ENCODE results near the gene FNIP2.
A peak's percentile ranks its signal among the peaks of the same experiment; 100 is the strongest.
"Not testable (repeated sequence)": the region's sequence is repeated elsewhere in the genome, so short reads cannot be mapped to it uniquely, and the experiment has no call there.

The FNIP2 gene

GRCh38 chr4:158870626-158871334 is 102.0 kb downstream of the FNIP2 start:
- no peak for DNase-seq (ENCODE audit: low spot score)

GRCh38 chr4:158871335-158871724 is 102.5 kb downstream of the FNIP2 start:
- no peak for DNase-seq (ENCODE audit: low spot score)

- no peak for DNase-seq (ENCODE audit: low spot score)
Observed at GRCh38 chr4:158873795-158874401, 105.1 kb downstream of the FNIP2 start.

- no peak for DNase-seq (ENCODE audit: low spot score)
Observed at GRCh38 chr4:158875026-158875425, 106.2 kb downstream of the FNIP2 start.

- no peak for DNase-seq (ENCODE audit: low spot score)
Observed at GRCh38 chr4:158875455-158875854, 106.6 kb downstream of the FNIP2 start.

- DNase-seq (ENCODE audit: low spot score), result no peak
Observed at GRCh38 chr4:158877069-158877468, 108.2 kb downstream of the FNIP2 start.

- DNase-seq (ENCODE audit: low spot score), result not testable (repeated sequence)
Observed at GRCh38 chr4:158882142-158882541, 113.3 kb downstream of the FNIP2 start.

- DNase-seq (ENCODE audit: low spot score), result no peak
Observed at GRCh38 chr4:158884280-158884679, 115.5 kb downstream of the FNIP2 start.

GRCh38 chr4:158885564-158885963 is 116.7 kb downstream of the FNIP2 start:
- no peak for DNase-seq (ENCODE audit: low spot score)

- no peak for DNase-seq (ENCODE audit: low spot score)
Observed at GRCh38 chr4:158890294-158890693, 121.5 kb downstream of the FNIP2 start.

GRCh38 chr4:158891256-158891655 is 122.4 kb downstream of the FNIP2 start:
- DNase-seq (ENCODE audit: low spot score), result no peak

- no peak for DNase-seq (ENCODE audit: low spot score)
Observed at GRCh38 chr4:158894826-158895225, 126.0 kb downstream of the FNIP2 start.

- peak; percentile 36 for DNase-seq (ENCODE audit: low spot score)
Observed at GRCh38 chr4:158895797-158896576, 127.2 kb downstream of the FNIP2 start.

- peak; percentile 59 for DNase-seq (ENCODE audit: low spot score)
Observed at GRCh38 chr4:158896577-158897238, 127.9 kb downstream of the FNIP2 start.

- DNase-seq (ENCODE audit: low spot score), result not testable (repeated sequence)
Observed at GRCh38 chr4:158900408-158900807, 131.6 kb downstream of the FNIP2 start.

- DNase-seq (ENCODE audit: low spot score), result not testable (repeated sequence)
Observed at GRCh38 chr4:158902280-158903078, 133.7 kb downstream of the FNIP2 start.

GRCh38 chr4:158903079-158903456 is 134.2 kb downstream of the FNIP2 start:
- no peak for DNase-seq (ENCODE audit: low spot score)

- DNase-seq (ENCODE audit: low spot score), result no peak
Observed at GRCh38 chr4:158903472-158904043, 134.7 kb downstream of the FNIP2 start.

GRCh38 chr4:158904815-158905214 is 136.0 kb downstream of the FNIP2 start:
- no peak for DNase-seq (ENCODE audit: low spot score)

- no peak for DNase-seq (ENCODE audit: low spot score)
Observed at GRCh38 chr4:158906073-158906472, 137.2 kb downstream of the FNIP2 start.

GRCh38 chr4:158912390-158912789 is 143.6 kb downstream of the FNIP2 start:
- no peak for DNase-seq (ENCODE audit: low spot score)

Measured in kidney capillary endothelial cell (primary cell).